ENCODE data around the gene HSD17B3.

The HSD17B3 gene

GRCh38 chr9:96217294-96217707 is 84.7 kb downstream of the HSD17B3 start:
- Histone ChIP-seq H4K91ac (ENCODE audit: low read depth, low read length, poor library complexity) (no peak overlapping the region), H2BK5ac (ENCODE audit: low read length) (no peak overlapping the region), H3K4ac (ENCODE audit: low read length) (no peak overlapping the region), H2BK12ac (ENCODE audit: low read length) (no peak overlapping the region), H2BK120ac (ENCODE audit: low read depth, low read length) (no peak overlapping the region), H4K8ac (ENCODE audit: low read depth, low read length) (no peak overlapping the region), H3K27ac (replicated peaks; ENCODE audit: low read length) (no peak overlapping the region), H3K14ac (ENCODE audit: low read length) (no peak overlapping the region), H3K4me1 (ENCODE audit: control insufficient read depth in 2 of 2, insufficient read depth in 1 of 2, low read depth in 1 of 2, low read length in 2 of 2) (peaks cover 8 to 17% of the 10 kb centered on the region in 2 donors), H3K27me3 (ENCODE audit: control insufficient read depth in 3 of 3, insufficient read depth in 3 of 3, low read depth in 1 of 3, low read length in 3 of 3) (no peaks in the 10 kb centered on the region), H3K79me1 (ENCODE audit: low read depth, low read length) (no peaks in the 10 kb centered on the region), H2BK15ac (ENCODE audit: low read length) (no peak overlapping the region), H2AFZ (ENCODE audit: low read length) (no peak overlapping the region), H3K18ac (ENCODE audit: low read length) (no peak overlapping the region), H3K4me2 (ENCODE audit: insufficient read depth, low read length, poor library complexity, severe bottlenecking) (peak overlapping the region; percentile 26), H3K9me3 (replicated peaks in 1 of 2; ENCODE audit: control insufficient read depth in 2 of 2, insufficient read depth in 1 of 2, low read depth in 1 of 2, low read length in 2 of 2) (peaks cover 2 to 13% of the 10 kb centered on the region in 2 donors), H2AK5ac (ENCODE audit: low read depth, low read length) (no peak overlapping the region), H3K4me3 (ENCODE audit: low read length in 2 of 2) (no peak overlapping the region), H3K36me3 (replicated peaks in 1 of 2; ENCODE audit: control insufficient read depth in 2 of 2, insufficient read depth in 2 of 2, low read length in 2 of 2) (no peaks in the 10 kb centered on the region), H3K23ac (ENCODE audit: low read depth, low read length, poor library complexity) (no peak overlapping the region), H3K9ac (ENCODE audit: low read depth, low read length, poor library complexity) (no peak overlapping the region)
- WGBS, 2 donors (ENCODE audit: extremely low coverage in 2 of 2, insufficient read length in 2 of 2, insufficient replicate concordance in 1 of 2) = no CpG with 5 or more reads among the region's 11 CpGs
- peak; percentile 39 for DNase-seq (ENCODE audit: low spot score)

DNA sequence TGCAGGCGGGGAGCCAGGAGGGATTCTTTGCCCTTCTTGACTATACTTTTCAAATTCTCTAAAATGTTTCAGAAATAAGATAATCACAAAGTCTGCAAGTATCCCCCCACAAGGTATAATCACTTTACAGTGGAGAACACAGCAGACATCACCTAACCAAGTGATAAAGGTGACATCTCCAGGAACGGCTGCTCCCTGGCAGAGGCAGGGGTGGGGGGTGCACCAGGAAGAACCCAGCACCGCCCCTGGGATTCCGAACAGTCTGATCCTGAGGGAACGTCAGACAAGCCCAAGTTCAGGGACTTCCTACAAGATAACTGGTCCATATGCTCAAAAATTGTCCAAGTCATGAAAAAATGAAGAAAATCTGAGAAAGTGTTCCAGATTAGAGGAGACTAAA is 85.4 kb downstream of the HSD17B3 start:
- no peak overlapping the region for H3K4me3 ChIP-seq (ENCODE audit: low read length in 2 of 2)
- no peak overlapping the region for H2BK12ac ChIP-seq (ENCODE audit: low read length)
- H3K9me3 ChIP-seq (replicated peaks in 1 of 2; ENCODE audit: control insufficient read depth in 2 of 2, insufficient read depth in 1 of 2, low read depth in 1 of 2, low read length in 2 of 2) = peaks cover 2 to 13% of the 10 kb centered on the region in 2 donors
- H3K18ac ChIP-seq (ENCODE audit: low read length) = no peak overlapping the region
- H3K14ac ChIP-seq (ENCODE audit: low read length) = no peak overlapping the region
- H2BK5ac ChIP-seq (ENCODE audit: low read length) = no peak overlapping the region
- H4K91ac ChIP-seq (ENCODE audit: low read depth, low read length, poor library complexity) = no peak overlapping the region
- no peaks in the 10 kb centered on the region for H3K79me1 ChIP-seq (ENCODE audit: low read depth, low read length)
- H3K36me3 ChIP-seq (replicated peaks in 1 of 2; ENCODE audit: control insufficient read depth in 2 of 2, insufficient read depth in 2 of 2, low read length in 2 of 2) = no peaks in the 10 kb centered on the region
- peaks cover 8 to 17% of the 10 kb centered on the region in 2 donors for H3K4me1 ChIP-seq (ENCODE audit: control insufficient read depth in 2 of 2, insufficient read depth in 1 of 2, low read depth in 1 of 2, low read length in 2 of 2)
- H3K9ac ChIP-seq (ENCODE audit: low read depth, low read length, poor library complexity) = no peak overlapping the region
- no peak overlapping the region for H2BK15ac ChIP-seq (ENCODE audit: low read length)
- no peak overlapping the region for H2BK120ac ChIP-seq (ENCODE audit: low read depth, low read length)
- no peaks in the 10 kb centered on the region for H3K27me3 ChIP-seq (ENCODE audit: control insufficient read depth in 3 of 3, insufficient read depth in 3 of 3, low read depth in 1 of 3, low read length in 3 of 3)
- no CpG with 5 or more reads among the region's 5 CpGs for WGBS, 2 donors (ENCODE audit: extremely low coverage in 2 of 2, insufficient read length in 2 of 2, insufficient replicate concordance in 1 of 2)
- DNase-seq (ENCODE audit: low spot score) = no peak
- H3K4ac ChIP-seq (ENCODE audit: low read length) = no peak overlapping the region
- no peak overlapping the region for H2AK5ac ChIP-seq (ENCODE audit: low read depth, low read length)
- no peak overlapping the region for H3K23ac ChIP-seq (ENCODE audit: low read depth, low read length, poor library complexity)
- H3K27ac ChIP-seq (replicated peaks; ENCODE audit: low read length) = no peak overlapping the region
- no peak overlapping the region for H2AFZ ChIP-seq (ENCODE audit: low read length)
- no peak overlapping the region for H3K4me2 ChIP-seq (ENCODE audit: insufficient read depth, low read length, poor library complexity, severe bottlenecking)
- H4K8ac ChIP-seq (ENCODE audit: low read depth, low read length) = no peak overlapping the region

DNA sequence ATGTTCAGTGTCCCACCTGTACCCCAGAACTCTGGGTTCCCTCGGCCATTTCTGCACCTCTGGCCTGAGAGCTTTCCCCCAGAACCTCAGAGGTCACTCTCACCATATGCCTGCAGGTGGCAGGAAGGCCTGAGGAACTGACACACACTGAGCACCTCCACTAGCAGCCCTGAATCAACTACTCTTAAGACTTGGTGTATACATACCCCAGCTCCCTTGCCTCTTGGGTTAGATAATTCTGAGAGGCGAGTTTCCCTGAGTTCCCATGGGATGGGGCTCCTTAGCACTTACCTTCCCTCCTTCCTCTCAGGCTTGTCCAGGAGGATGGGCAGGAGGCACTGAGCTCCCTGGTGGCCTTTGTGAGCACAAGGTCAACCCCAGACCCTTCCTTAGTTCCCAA is 86.1 kb downstream of the HSD17B3 start:
- H3K23ac ChIP-seq (ENCODE audit: low read depth, low read length, poor library complexity) = no peak overlapping the region
- H4K8ac ChIP-seq (ENCODE audit: low read depth, low read length) = no peak overlapping the region
- no peak for DNase-seq (ENCODE audit: low spot score)
- no peak overlapping the region for H3K4me2 ChIP-seq (ENCODE audit: insufficient read depth, low read length, poor library complexity, severe bottlenecking)
- H2BK12ac ChIP-seq (ENCODE audit: low read length) = no peak overlapping the region
- H2BK15ac ChIP-seq (ENCODE audit: low read length) = no peak overlapping the region
- no peak overlapping the region for H4K91ac ChIP-seq (ENCODE audit: low read depth, low read length, poor library complexity)
- no peaks in the 10 kb centered on the region for H3K36me3 ChIP-seq (replicated peaks in 1 of 2; ENCODE audit: control insufficient read depth in 2 of 2, insufficient read depth in 2 of 2, low read length in 2 of 2)
- H3K4me3 ChIP-seq (ENCODE audit: low read length in 2 of 2) = no peak overlapping the region
- no peak overlapping the region for H2AFZ ChIP-seq (ENCODE audit: low read length)
- no peak overlapping the region for H3K27ac ChIP-seq (replicated peaks; ENCODE audit: low read length)
- no peak overlapping the region for H3K9ac ChIP-seq (ENCODE audit: low read depth, low read length, poor library complexity)
- H3K79me1 ChIP-seq (ENCODE audit: low read depth, low read length) = no peaks in the 10 kb centered on the region
- H3K4me1 ChIP-seq (ENCODE audit: control insufficient read depth in 2 of 2, insufficient read depth in 1 of 2, low read depth in 1 of 2, low read length in 2 of 2) = peaks cover 8 to 17% of the 10 kb centered on the region in 2 donors
- no peak overlapping the region for H2BK5ac ChIP-seq (ENCODE audit: low read length)
- H2BK120ac ChIP-seq (ENCODE audit: low read depth, low read length) = no peak overlapping the region
- H3K14ac ChIP-seq (ENCODE audit: low read length) = no peak overlapping the region
- no peaks in the 10 kb centered on the region for H3K27me3 ChIP-seq (ENCODE audit: control insufficient read depth in 3 of 3, insufficient read depth in 3 of 3, low read depth in 1 of 3, low read length in 3 of 3)
- H3K9me3 ChIP-seq (replicated peaks in 1 of 2; ENCODE audit: control insufficient read depth in 2 of 2, insufficient read depth in 1 of 2, low read depth in 1 of 2, low read length in 2 of 2) = peaks cover 2 to 13% of the 10 kb centered on the region in 2 donors
- no peak overlapping the region for H3K18ac ChIP-seq (ENCODE audit: low read length)
- no peak overlapping the region for H3K4ac ChIP-seq (ENCODE audit: low read length)
- peak overlapping the region; percentile 0 for H2AK5ac ChIP-seq (ENCODE audit: low read depth, low read length)
- no CpG with 5 or more reads among the region's 2 CpGs for WGBS, 2 donors (ENCODE audit: extremely low coverage in 2 of 2, insufficient read length in 2 of 2, insufficient replicate concordance in 1 of 2)

GRCh38 chr9:96214635-96215034 is 87.3 kb downstream of the HSD17B3 start:
- no peak overlapping the region for H3K27ac ChIP-seq (replicated peaks; ENCODE audit: low read length)
- H2BK12ac ChIP-seq (ENCODE audit: low read length) = no peak overlapping the region
- H3K4me2 ChIP-seq (ENCODE audit: insufficient read depth, low read length, poor library complexity, severe bottlenecking) = no peak overlapping the region
- peaks cover 2 to 13% of the 10 kb centered on the region in 2 donors for H3K9me3 ChIP-seq (replicated peaks in 1 of 2; ENCODE audit: control insufficient read depth in 2 of 2, insufficient read depth in 1 of 2, low read depth in 1 of 2, low read length in 2 of 2)
- no peak overlapping the region for H2AFZ ChIP-seq (ENCODE audit: low read length)
- no peak overlapping the region for H4K8ac ChIP-seq (ENCODE audit: low read depth, low read length)
- H3K23ac ChIP-seq (ENCODE audit: low read depth, low read length, poor library complexity) = no peak overlapping the region
- no peak overlapping the region for H2BK120ac ChIP-seq (ENCODE audit: low read depth, low read length)
- H2AK5ac ChIP-seq (ENCODE audit: low read depth, low read length) = no peak overlapping the region
- no peaks in the 10 kb centered on the region for H3K36me3 ChIP-seq (replicated peaks in 1 of 2; ENCODE audit: control insufficient read depth in 2 of 2, insufficient read depth in 2 of 2, low read length in 2 of 2)
- H3K27me3 ChIP-seq (ENCODE audit: control insufficient read depth in 3 of 3, insufficient read depth in 3 of 3, low read depth in 1 of 3, low read length in 3 of 3) = peaks cover 0 to 7% (median 0%) of the 10 kb centered on the region in 3 experiments
- WGBS, 2 donors (ENCODE audit: extremely low coverage in 2 of 2, insufficient read length in 2 of 2, insufficient replicate concordance in 1 of 2) = no CpG with 5 or more reads among the region's 5 CpGs
- no peak overlapping the region for H2BK5ac ChIP-seq (ENCODE audit: low read length)
- no peak overlapping the region for H2BK15ac ChIP-seq (ENCODE audit: low read length)
- no peak overlapping the region for H3K18ac ChIP-seq (ENCODE audit: low read length)
- no peak overlapping the region for H3K4me3 ChIP-seq (ENCODE audit: low read length in 2 of 2)
- no peak for DNase-seq (ENCODE audit: low spot score)
- peaks cover 8 to 17% of the 10 kb centered on the region in 2 donors for H3K4me1 ChIP-seq (ENCODE audit: control insufficient read depth in 2 of 2, insufficient read depth in 1 of 2, low read depth in 1 of 2, low read length in 2 of 2)
- H3K4ac ChIP-seq (ENCODE audit: low read length) = no peak overlapping the region
- no peak overlapping the region for H4K91ac ChIP-seq (ENCODE audit: low read depth, low read length, poor library complexity)
- H3K14ac ChIP-seq (ENCODE audit: low read length) = no peak overlapping the region
- no peak overlapping the region for H3K9ac ChIP-seq (ENCODE audit: low read depth, low read length, poor library complexity)
- H3K79me1 ChIP-seq (ENCODE audit: low read depth, low read length) = no peaks in the 10 kb centered on the region

All from neuronal stem cell (in vitro differentiated cells).